Glutamatergic neuron (in vitro differentiated cells): ENCODE measurements around the gene ADORA3. TPM values are rescaled to one million over a fixed set of nuclear protein-coding genes. Genes with fewer than 3 reads are reported as not detected.
"Not testable (repeated sequence)": the region's sequence is repeated elsewhere in the genome, so short reads cannot be mapped to it uniquely, and the experiment has no call there.

Source experiments
- DNase-seq: peaks from one replicate; pipeline ENCODE4 v3.0.0; 2022
- H3K27ac Mint-ChIP-seq: one replicate; pipeline ENCODE4 v1.8.0; 2020; ENCODE audit warnings: mild to moderate bottlenecking, mixed read lengths, inconsistent platforms; ENCODE audit not compliant: unreplicated experiment
- H3K27me3 Mint-ChIP-seq: one replicate; pipeline ENCODE4 v1.8.0; 2020; ENCODE audit warnings: mild to moderate bottlenecking, moderate library complexity, mixed read lengths, inconsistent platforms; ENCODE audit not compliant: unreplicated experiment
- H3K36me3 Mint-ChIP-seq: one replicate; pipeline ENCODE4 v1.8.0; 2020; ENCODE audit warnings: mild to moderate bottlenecking, mixed read lengths, inconsistent platforms; ENCODE audit not compliant: unreplicated experiment
- H3K4me1 Mint-ChIP-seq: one replicate; pipeline ENCODE4 v1.8.0; 2020; ENCODE audit warnings: mild to moderate bottlenecking, low read depth, mixed read lengths, inconsistent platforms; ENCODE audit not compliant: unreplicated experiment
- H3K4me3 Mint-ChIP-seq: one replicate; pipeline ENCODE4 v1.8.0; 2020; ENCODE audit warnings: mild to moderate bottlenecking, mixed read lengths, inconsistent platforms; ENCODE audit not compliant: unreplicated experiment
- H3K9me3 Mint-ChIP-seq: one replicate; pipeline ENCODE4 v1.8.0; 2020; ENCODE audit warnings: mild to moderate bottlenecking, moderate library complexity, mixed read lengths, inconsistent platforms; ENCODE audit not compliant: unreplicated experiment
- CTCF ChIP-seq: fragments of 200-600 bp; sonication (generic); IDR thresholded peaks from one replicate; pipeline ENCODE4 v1.5.0; 2021; ENCODE audit not compliant: partially characterized antibody, unreplicated experiment
- long read RNA-seq: library from polyadenylated mRNA; unstranded; transcript quantifications from one replicate; pipeline ENCODE4 v2.0.0, GENCODE V29; 2020; ENCODE audit not compliant: unreplicated experiment
- total RNA-seq: library from RNA; stranded (reverse); fragmentation: NEBNext Ultra II Directional; extraction: Animal tissue kit (Norgen Biotek cat#: 25700); gene quantifications from one replicate; pipeline ENCODE4 v1.2.1, GENCODE V29; 2021; ENCODE audit not compliant: unreplicated experiment

The ADORA3 gene
- total RNA-seq, result not detected
- long read RNA-seq, result 0 reads

GRCh38 chr1:111503585-111504060 is at the start of gene ADORA3, which contains the start of gene TMIGD3:
TSS of gene ADORA3 (minus strand) at chr1:111503633. CDS start at chr1:111503354, 279 bp downstream.
TSS of gene TMIGD3 (minus strand) at chr1:111503633. CDS start at chr1:111503354, 279 bp downstream.
- H3K4me3 Mint-ChIP-seq, result no peak within 1 kb of the TSS
- no peaks in the 10 kb centered on the region for H3K4me1 Mint-ChIP-seq
- no peaks in the 10 kb centered on the region for H3K36me3 Mint-ChIP-seq
- no peaks in the 10 kb centered on the region for H3K9me3 Mint-ChIP-seq
- DNase-seq, result no peak
- peaks cover 3% of the 10 kb centered on the region for H3K27me3 Mint-ChIP-seq
- no peak within 1 kb of the TSS for H3K27ac Mint-ChIP-seq
- TF ChIP-seq CTCF, result no peak

GRCh38 chr1:111553196-111553595 is 49.8 kb upstream of the ADORA3 start:
- DNase-seq, result no peak
- H3K27me3 Mint-ChIP-seq, result no peaks in the 10 kb centered on the region
- no peak for TF ChIP-seq CTCF
- H3K4me1 Mint-ChIP-seq, result no peaks in the 10 kb centered on the region
- no peak overlapping the region for H3K27ac Mint-ChIP-seq
- H3K36me3 Mint-ChIP-seq, result no peaks in the 10 kb centered on the region
- no peaks in the 10 kb centered on the region for H3K9me3 Mint-ChIP-seq
- H3K4me3 Mint-ChIP-seq, result no peak overlapping the region

- Mint-ChIP-seq H3K4me1 (no peaks in the 10 kb centered on the region), H3K36me3 (no peaks in the 10 kb centered on the region)
Observed at GRCh38 chr1:111552587-111552986, 49.2 kb upstream of the ADORA3 start.

GRCh38 chr1:111551623-111552411 is 48.4 kb upstream of the ADORA3 start:
- H3K4me1 Mint-ChIP-seq, result no peaks in the 10 kb centered on the region
- H3K9me3 Mint-ChIP-seq, result no peaks in the 10 kb centered on the region
- H3K27me3 Mint-ChIP-seq, result no peaks in the 10 kb centered on the region
- H3K36me3 Mint-ChIP-seq, result no peaks in the 10 kb centered on the region
- no peak for TF ChIP-seq CTCF
- H3K4me3 Mint-ChIP-seq, result no peak overlapping the region
- DNase-seq, result no peak
- no peak overlapping the region for H3K27ac Mint-ChIP-seq

More at GRCh38 chr1:111552587-111552986, 49.2 kb upstream of the ADORA3 start:
- no peaks in the 10 kb centered on the region for H3K9me3 Mint-ChIP-seq
- no peaks in the 10 kb centered on the region for H3K27me3 Mint-ChIP-seq
- TF ChIP-seq CTCF, result no peak
- no peak for DNase-seq
- H3K27ac Mint-ChIP-seq, result no peak overlapping the region
- H3K4me3 Mint-ChIP-seq, result no peak overlapping the region

GRCh38 chr1:111547786-111548185 is 44.4 kb upstream of the ADORA3 start:
- DNase-seq, H3K9me3 Mint-ChIP-seq, H3K36me3 Mint-ChIP-seq, H3K27me3 Mint-ChIP-seq, H3K4me3 Mint-ChIP-seq, H3K4me1 Mint-ChIP-seq, H3K27ac Mint-ChIP-seq: not testable (repeated sequence)
